Measurements from ENCODE around the gene ORAI1. TPM values are rescaled to one million over a fixed set of nuclear protein-coding genes. Genes with fewer than 3 reads are reported as not detected.

ORAI1 gene
- total and polyA plus RNA-seq, 2 donors (not counting 3 experiments of a cell fraction or from before 2014, with no cell fraction given) = 30.5 to 65.4 TPM

DNA sequence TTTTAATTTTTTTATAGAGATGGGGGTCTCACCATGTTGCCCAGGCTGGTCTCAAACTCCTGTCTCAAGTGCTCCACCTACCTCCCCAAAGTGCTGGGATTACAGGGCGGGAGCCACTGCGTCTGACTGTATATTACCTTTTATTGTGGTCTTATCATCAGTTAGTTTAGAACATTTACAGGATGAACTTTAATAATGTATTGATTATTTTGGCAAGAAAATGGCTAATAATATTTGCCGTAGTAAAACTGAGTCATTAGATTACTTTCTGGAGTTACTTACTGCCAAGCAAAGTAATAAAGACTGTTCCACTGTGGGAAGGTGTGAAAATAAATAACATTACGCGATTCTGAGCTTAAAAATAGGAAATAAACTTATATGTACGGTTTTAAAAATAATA is 23.6 kb upstream of the ORAI1 start:
- H3K4me1 ChIP-seq (ENCODE audit: control insufficient read depth, extremely low read depth, insufficient read depth, low read length) = no peaks in the 10 kb centered on the region
- H2AFZ ChIP-seq (ENCODE audit: low read depth, low read length) = no peak overlapping the region
- H3K27ac ChIP-seq (ENCODE audit: insufficient read depth, low read depth, low read length) = no peak overlapping the region
- dilution Hi-C loops (cut with MboI; ENCODE audit: extremely low pct_ligation_motif_present, low sequenced_read_pairs) = no loop called here
- no peaks in the 10 kb centered on the region for H3K79me2 ChIP-seq (ENCODE audit: control insufficient read depth, insufficient read depth, low read length)
- intact Hi-C loops (cut with micrococcal nuclease) = no loop called here
- no peak overlapping the region for H3K4me2 ChIP-seq (ENCODE audit: insufficient read depth, low read length)
- CTCF ChIA-PET = interaction anchor here (1.0 to 1.2 kb wide), 3 partner anchors 19 to 66 kb away, joined by 3 to 5 read pairs (median 3); no protein-coding TSS in a partner anchor
- no TSS peak for BruUV-seq (replicated peaks)
- no peak for TF ChIP-seq MYC (IDR thresholded peaks at IDR 0.05; ENCODE audit: low read depth, low read length)
- TF ChIP-seq JUN (IDR thresholded peaks at IDR 0.05; ENCODE audit: borderline replicate concordance, insufficient read depth, insufficient read length, low read depth) = no peak
- no peak for TF ChIP-seq GATA2 (IDR thresholded peaks at IDR 0.05; ENCODE audit: insufficient read depth, insufficient read length, low read depth, low read length)
- no peak for TF ChIP-seq POLR2AphosphoS5 (IDR thresholded peaks at IDR 0.05; ENCODE audit: insufficient read depth, low read depth, low read length)
- no peak for TF ChIP-seq FOS (IDR thresholded peaks at IDR 0.05; ENCODE audit: borderline replicate concordance, insufficient read depth, low read length)
- TF ChIP-seq, protein P1, sequence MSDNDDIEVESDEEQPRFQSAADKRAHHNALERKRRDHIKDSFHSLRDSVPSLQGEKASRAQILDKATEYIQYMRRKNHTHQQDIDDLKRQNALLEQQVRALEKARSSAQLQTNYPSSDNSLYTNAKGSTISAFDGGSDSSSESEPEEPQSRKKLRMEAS (IDR thresholded peaks at IDR 0.05; ENCODE audit: insufficient read depth, insufficient read length) = no peak
- no peak for TF ChIP-seq EZH2 (IDR thresholded peaks at IDR 0.05; ENCODE audit: borderline replicate concordance, low read depth, low read length, severe bottlenecking)
- no peak for TF ChIP-seq POLR2A (IDR thresholded peaks at IDR 0.05; ENCODE audit: low read depth, low read length)
- TF ChIP-seq, protein P2, sequence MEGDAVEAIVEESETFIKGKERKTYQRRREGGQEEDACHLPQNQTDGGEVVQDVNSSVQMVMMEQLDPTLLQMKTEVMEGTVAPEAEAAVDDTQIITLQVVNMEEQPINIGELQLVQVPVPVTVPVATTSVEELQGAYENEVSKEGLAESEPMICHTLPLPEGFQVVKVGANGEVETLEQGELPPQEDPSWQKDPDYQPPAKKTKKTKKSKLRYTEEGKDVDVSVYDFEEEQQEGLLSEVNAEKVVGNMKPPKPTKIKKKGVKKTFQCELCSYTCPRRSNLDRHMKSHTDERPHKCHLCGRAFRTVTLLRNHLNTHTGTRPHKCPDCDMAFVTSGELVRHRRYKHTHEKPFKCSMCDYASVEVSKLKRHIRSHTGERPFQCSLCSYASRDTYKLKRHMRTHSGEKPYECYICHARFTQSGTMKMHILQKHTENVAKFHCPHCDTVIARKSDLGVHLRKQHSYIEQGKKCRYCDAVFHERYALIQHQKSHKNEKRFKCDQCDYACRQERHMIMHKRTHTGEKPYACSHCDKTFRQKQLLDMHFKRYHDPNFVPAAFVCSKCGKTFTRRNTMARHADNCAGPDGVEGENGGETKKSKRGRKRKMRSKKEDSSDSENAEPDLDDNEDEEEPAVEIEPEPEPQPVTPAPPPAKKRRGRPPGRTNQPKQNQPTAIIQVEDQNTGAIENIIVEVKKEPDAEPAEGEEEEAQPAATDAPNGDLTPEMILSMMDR (IDR thresholded peaks at IDR 0.05; ENCODE audit: extremely low read depth in 1 of 2, insufficient read depth in 1 of 2, low read depth in 1 of 2, low read length in 2 of 2) = no peak
- DNase-seq (ENCODE audit: low read depth, low spot score) (no peak), FAIRE-seq (no peak)
- H3K9me1 ChIP-seq (replicated peaks; ENCODE audit: control insufficient read depth, extremely low read depth, insufficient read depth, low read length) = no peaks in the 10 kb centered on the region
- no peaks in the 10 kb centered on the region for H3K9me3 ChIP-seq (replicated peaks; ENCODE audit: control insufficient read depth, insufficient read depth, low read length)
- POLR2A ChIA-PET = no interaction called here
- H3K9ac ChIP-seq (replicated peaks; ENCODE audit: extremely low read depth, insufficient read depth, low read length) = no peak overlapping the region
- H4K20me1 ChIP-seq (replicated peaks; ENCODE audit: control insufficient read depth, extremely low read depth, insufficient read depth, low read length) = no peaks in the 10 kb centered on the region
- no peaks in the 10 kb centered on the region for H3K36me3 ChIP-seq (ENCODE audit: control insufficient read depth in 2 of 2, extremely low read depth in 1 of 2, insufficient read depth in 2 of 2, low read length in 2 of 2)
- H3K27me3 ChIP-seq (ENCODE audit: control insufficient read depth in 2 of 2, insufficient read depth in 2 of 2, low read length in 2 of 2) = no peaks in the 10 kb centered on the region
- no peak overlapping the region for H3K4me3 ChIP-seq (replicated peaks in 1 of 3; ENCODE audit: insufficient read depth in 1 of 3, low read depth in 1 of 3, low read length in 3 of 3)
